HuH-7.5 (cell line): ENCODE measurements around the gene NXPE1.

ENCODE experiments used
- DNase-seq: peaks from one replicate; pipeline ENCODE4 v3.0.0; 2011; ENCODE audit warnings: low spot score

NXPE1 gene

GRCh38 chr11:114562166-114562916 is 2.7 kb upstream of the NXPE1 start:
- DNase-seq = no peak

DNA sequence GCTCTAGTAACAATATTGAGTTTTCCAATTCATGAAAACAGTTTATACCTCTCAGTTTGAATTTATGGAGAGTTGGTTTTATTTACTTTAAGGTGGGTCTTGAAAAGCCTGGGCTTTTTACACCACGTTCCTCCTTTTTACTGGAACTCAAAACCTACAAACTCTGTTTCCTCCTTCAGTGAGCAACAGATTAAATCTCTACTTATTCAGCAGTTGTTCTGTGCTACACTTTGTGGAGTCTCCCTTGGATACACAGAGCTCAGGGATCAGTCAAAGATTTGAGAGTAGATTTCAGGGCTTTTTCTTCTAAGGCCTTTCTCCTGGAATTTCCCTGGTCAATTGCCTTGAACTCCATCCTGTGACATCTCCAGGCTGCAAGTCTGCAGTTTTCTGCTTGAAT is 3.5 kb downstream of the NXPE1 start:
- no peak for DNase-seq

DNA sequence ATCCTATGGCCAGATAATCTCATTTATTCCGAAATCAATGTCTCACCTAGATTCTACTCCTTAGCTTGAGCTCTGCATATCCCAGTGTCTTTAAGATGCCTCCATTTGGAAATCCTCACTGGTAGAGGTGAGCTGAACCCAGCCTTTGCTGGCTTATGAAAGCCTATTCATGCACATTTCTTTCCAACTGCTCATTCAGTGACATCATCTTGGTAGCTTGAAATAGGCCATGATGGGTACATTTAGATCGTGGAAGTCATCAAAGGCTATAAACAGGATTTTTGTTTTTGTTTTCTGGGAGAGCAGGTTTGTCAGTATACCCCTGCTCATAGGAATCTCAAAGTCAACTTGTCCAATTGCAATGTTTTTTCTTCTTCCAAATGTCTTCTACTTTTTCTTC is 6.0 kb downstream of the NXPE1 start:
- DNase-seq = no peak

- no peak for DNase-seq
Observed at GRCh38 chr11:114551060-114551459, 8.6 kb downstream of the NXPE1 start.

DNA sequence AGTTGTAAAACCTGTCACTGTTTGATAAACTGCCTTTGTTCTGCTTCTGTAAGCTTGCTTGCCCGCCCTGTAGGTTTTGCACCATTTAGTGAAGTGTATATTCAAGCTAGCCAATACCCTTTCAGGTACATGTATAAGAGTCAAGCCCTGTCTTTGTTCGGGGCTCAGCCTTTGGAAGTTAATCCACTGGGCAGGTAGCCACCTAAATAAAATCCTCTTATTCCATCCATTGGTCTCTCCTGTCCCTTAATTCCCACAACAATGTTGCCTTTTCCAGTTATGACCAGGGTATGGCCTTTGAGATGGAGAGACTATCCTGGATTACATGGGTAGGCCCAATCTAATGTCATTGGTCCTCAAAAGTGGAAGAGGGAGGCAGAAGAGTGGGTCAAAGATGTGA is 34.0 kb downstream of the NXPE1 start:
- no peak for DNase-seq

DNA sequence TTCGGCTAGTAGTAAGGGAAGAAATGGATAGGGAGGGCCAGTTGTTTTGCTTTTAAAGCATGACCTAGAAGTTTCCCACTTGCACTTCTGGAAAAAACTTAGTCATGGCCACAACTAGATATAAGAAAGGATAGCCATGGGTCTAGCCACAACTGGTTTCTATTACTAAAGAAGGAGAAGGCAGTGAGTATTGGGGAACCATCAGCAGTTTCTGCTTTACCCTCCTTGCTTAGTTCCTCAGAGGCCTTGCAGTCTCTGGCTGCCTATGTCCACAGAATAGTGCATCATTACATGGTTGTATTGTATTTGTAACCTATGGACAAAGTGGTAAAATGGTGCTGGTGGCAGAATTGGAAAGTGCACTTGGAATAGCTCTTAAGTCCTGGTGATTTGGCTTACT is 35.6 kb downstream of the NXPE1 start:
- DNase-seq = no peak

DNA sequence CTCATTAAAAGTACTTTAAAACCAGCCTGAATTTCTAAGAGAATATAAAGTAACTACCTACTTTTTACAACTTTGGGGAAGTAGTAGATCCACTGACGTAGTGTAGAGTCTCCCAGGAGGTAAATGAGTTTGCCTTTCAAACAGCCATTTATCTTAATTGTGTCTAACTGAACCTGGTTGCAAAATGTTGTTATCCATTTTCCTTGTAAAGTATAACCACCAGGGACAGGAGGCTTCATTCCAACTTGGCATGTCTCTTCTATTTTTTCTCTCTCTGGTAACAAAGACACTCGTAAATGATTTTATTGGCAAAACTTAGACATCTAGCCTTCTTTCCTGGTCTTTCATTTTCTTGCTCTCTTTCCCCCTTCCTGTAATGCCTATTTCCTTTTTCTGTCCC is 36.9 kb downstream of the NXPE1 start:
- DNase-seq = no peak

GRCh38 chr11:114511538-114511937 is 48.1 kb downstream of the NXPE1 start:
- DNase-seq = no peak

- DNase-seq = no peak
Observed at GRCh38 chr11:114511079-114511478, 48.6 kb downstream of the NXPE1 start.

DNA sequence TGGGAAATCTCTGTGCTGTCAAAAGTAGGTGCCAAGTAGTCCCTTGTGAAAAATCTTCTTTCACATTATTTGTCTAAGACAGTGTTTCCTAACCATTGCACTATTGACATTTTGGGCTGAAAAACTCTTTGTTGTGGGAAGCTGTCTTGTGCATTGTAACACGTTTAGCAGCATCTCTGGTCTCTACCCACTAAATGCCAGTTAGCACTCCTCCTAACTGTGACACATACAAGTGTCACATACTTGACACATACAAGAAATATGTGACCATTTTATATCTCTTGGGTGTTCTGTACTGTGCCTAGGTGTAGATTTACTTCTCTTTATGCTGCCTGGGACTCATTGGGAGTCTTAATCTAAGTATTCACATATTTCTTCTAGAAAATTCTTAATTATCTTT is 57.8 kb downstream of the NXPE1 start:
- DNase-seq = no peak

DNA sequence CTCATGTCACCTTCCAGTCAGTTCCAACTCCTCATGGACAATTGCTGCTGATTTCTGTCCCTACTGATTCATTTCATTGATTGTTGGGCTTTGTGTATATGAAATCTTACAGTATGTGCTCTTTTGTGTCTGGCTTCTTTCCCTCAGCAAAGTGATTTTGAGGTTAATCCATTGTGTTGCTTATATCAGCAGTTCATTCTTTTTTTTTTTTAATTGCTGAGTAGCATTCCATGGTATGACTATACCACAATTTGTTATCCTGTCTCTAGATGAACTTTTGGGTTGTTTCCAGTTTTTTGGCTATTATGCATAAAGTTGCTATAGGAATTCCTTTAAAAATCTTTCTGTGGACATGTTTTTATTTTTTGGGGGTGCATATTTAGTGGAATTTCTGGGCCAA is 59.9 kb downstream of the NXPE1 start:
- no peak for DNase-seq

GRCh38 chr11:114496915-114497314 is 62.8 kb downstream of the NXPE1 start:
- no peak for DNase-seq

- no peak for DNase-seq
Observed at GRCh38 chr11:114483929-114484328, 75.8 kb downstream of the NXPE1 start.

DNA sequence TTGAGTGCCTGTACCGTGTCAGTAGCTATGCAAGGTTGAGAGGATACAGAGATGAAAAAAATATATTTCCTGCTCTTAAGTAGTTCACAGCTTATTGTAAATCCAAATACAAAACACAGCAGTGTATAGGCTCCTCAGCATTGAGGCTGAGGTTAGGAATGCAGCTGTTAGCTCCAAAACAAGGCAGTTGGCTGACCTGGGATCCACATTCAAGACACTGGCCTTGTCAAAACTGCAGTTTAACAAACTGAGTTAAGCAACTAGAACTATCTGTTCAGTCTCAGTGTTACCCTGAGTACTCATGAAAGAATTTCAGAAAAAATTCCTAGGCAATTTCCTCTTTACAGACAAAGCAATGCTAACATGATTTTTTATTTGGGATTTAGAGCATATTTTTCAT is 77.6 kb downstream of the NXPE1 start:
- no peak for DNase-seq

DNA sequence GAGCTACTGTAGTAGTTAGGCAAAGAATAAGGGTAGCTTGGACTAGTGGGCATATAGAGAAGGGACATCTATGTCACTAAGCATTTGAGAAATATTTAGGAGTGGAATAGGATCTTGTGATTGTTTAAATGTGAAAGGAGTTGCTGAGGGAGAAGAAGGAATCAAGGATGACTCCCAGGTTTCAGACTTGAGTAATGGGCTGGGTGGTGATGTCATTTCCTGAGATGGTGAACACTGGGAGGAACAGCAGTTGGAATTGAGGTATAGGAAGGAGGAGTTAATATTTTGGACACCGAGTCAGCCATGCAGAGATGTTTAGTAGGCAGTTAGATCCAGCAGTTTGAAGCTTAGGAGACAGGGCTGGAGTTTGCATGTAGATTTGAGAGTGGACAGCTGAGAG is 80.3 kb downstream of the NXPE1 start:
- DNase-seq = no peak

GRCh38 chr11:114478768-114479167 is 80.9 kb downstream of the NXPE1 start:
- no peak for DNase-seq

DNA sequence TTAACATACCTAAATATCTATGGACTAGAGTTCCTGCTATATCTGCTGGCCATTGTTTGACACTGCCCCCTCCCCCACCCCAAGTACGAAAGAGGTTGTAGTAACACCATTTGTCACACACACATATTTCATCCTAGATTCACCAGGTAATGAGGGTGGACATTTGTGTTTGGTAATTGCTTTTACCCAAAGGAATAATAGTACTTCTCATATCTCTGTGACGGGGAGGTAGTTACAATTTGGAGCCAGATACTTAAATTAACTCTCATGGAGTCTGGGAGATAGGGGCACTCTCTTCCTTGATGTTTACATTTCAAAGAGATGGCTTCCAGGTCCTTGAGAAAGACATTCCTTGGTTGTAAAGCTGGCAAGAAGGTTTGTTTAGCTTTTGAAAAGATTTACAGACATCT is 81.7 kb downstream of the NXPE1 start:
- DNase-seq = no peak

- no peak for DNase-seq
Observed at GRCh38 chr11:114472661-114473060, 87.0 kb downstream of the NXPE1 start.
